ENCODE measurements around the gene FGF14. TPM values are rescaled to one million over a fixed set of nuclear protein-coding genes. Genes with fewer than 3 reads are reported as not detected.
"Not testable (repeated sequence)": the region's sequence is repeated elsewhere in the genome, so short reads cannot be mapped to it uniquely, and the experiment has no call there.

Gene FGF14
- total RNA-seq, 4 donors from 2014 or later = 0.04 to 1.4 (median 0.38) TPM

- Histone ChIP-seq H3K9me3 (no peaks in the 10 kb centered on the region), H3K4me3 (replicated peaks in 1 of 3) (no peak overlapping the region), H3K27ac (no peak overlapping the region), H3K27me3 (no peaks in the 10 kb centered on the region), H3K36me3 (no peaks in the 10 kb centered on the region), H3K4me1 (no peaks in the 10 kb centered on the region)
- intact Hi-C loops (cut with DNase I) = no loop called here
- DNase-seq = no peak
- no peak for TF ChIP-seq CTCF (IDR thresholded peaks at IDR 0.05)
- no peak for TF ChIP-seq POLR2A (IDR thresholded peaks at IDR 0.05)
- 69 to 73% methylated on average over 4 of the region's 4 CpGs for WGBS, 2 donors
These were observed 556.4 kb downstream of the FGF14 start for GRCh38 chr13:101845245-101846020.

GRCh38 chr13:101841698-101842097 lies 560.1 kb downstream of the FGF14 start:
- Histone ChIP-seq H3K27ac (no peak overlapping the region), H3K27me3 (no peaks in the 10 kb centered on the region), H3K4me1 (no peaks in the 10 kb centered on the region), H3K36me3 (no peaks in the 10 kb centered on the region), H3K4me3 (replicated peaks in 1 of 3) (no peak overlapping the region), H3K9me3 (no peaks in the 10 kb centered on the region)
- no peak for DNase-seq
- TF ChIP-seq POLR2A (IDR thresholded peaks at IDR 0.05) (no peak), CTCF (IDR thresholded peaks at IDR 0.05) (no peak)
- intact Hi-C loops (cut with DNase I) = no loop called here
- WGBS, 2 donors = 38 to 40% methylated on average over 3 of the region's 3 CpGs

GRCh38 chr13:101838323-101838722 lies 563.5 kb downstream of the FGF14 start:
- 57 to 58% methylated on average over 2 of the region's 2 CpGs for WGBS, 2 donors
- Histone ChIP-seq H3K27me3 (no peaks in the 10 kb centered on the region), H3K36me3 (no peaks in the 10 kb centered on the region), H3K27ac (no peak overlapping the region), H3K4me3 (replicated peaks in 1 of 3) (no peak overlapping the region), H3K4me1 (no peaks in the 10 kb centered on the region), H3K9me3 (no peaks in the 10 kb centered on the region)
- no peak for DNase-seq
- TF ChIP-seq POLR2A (IDR thresholded peaks at IDR 0.05) (no peak), CTCF (IDR thresholded peaks at IDR 0.05) (no peak)
- intact Hi-C loops (cut with DNase I) = no loop called here

GRCh38 chr13:101837778-101838177 lies 564.1 kb downstream of the FGF14 start:
- intact Hi-C loops (cut with DNase I); H3K27ac ChIP-seq; H3K4me1 ChIP-seq; H3K27me3 ChIP-seq; H3K36me3 ChIP-seq; H3K4me3 ChIP-seq (replicated peaks in 1 of 3); DNase-seq; H3K9me3 ChIP-seq: not testable (repeated sequence)
- 92 to 95% methylated on average over 4 of the region's 4 CpGs for WGBS, 2 donors

GRCh38 chr13:101837288-101837687 lies 564.6 kb downstream of the FGF14 start:
- Histone ChIP-seq H3K27ac (no peak overlapping the region), H3K9me3 (no peaks in the 10 kb centered on the region), H3K4me3 (replicated peaks in 1 of 3) (no peak overlapping the region), H3K4me1 (no peaks in the 10 kb centered on the region), H3K27me3 (no peaks in the 10 kb centered on the region), H3K36me3 (no peaks in the 10 kb centered on the region)
- no peak for DNase-seq
- intact Hi-C loops (cut with DNase I) = no loop called here
- WGBS, 2 donors = 80 to 85% methylated on average over 2 of the region's 2 CpGs
- no peak for TF ChIP-seq POLR2A (IDR thresholded peaks at IDR 0.05)
- TF ChIP-seq CTCF (IDR thresholded peaks at IDR 0.05) = no peak
